Epithelial cell of esophagus (primary cell): Measurements from ENCODE around the gene FGD6.
"Not testable (repeated sequence)": the region's sequence is repeated elsewhere in the genome, so short reads cannot be mapped to it uniquely, and the experiment has no call there.

Experiments used
- DNase-seq: peaks from one replicate; pipeline ENCODE4 v3.0.0; 2010; ENCODE audit warnings: low read depth
- H3K4me3 ChIP-seq: 2 replicates; pipeline ENCODE4 v1.5.1; 2011; ENCODE audit warnings: mild to moderate bottlenecking, low read length, control low read depth
- TF ChIP-seq, protein P1 (sequence below): IDR thresholded peaks from 2 replicates; pipeline ENCODE4 v1.5.1; 2011; ENCODE audit warnings: low read depth, mild to moderate bottlenecking, low read length, control low read depth, inconsistent platforms; ENCODE audit not compliant: insufficient read depth; ENCODE audit errors: missing control alignments

The FGD6 gene

DNA sequence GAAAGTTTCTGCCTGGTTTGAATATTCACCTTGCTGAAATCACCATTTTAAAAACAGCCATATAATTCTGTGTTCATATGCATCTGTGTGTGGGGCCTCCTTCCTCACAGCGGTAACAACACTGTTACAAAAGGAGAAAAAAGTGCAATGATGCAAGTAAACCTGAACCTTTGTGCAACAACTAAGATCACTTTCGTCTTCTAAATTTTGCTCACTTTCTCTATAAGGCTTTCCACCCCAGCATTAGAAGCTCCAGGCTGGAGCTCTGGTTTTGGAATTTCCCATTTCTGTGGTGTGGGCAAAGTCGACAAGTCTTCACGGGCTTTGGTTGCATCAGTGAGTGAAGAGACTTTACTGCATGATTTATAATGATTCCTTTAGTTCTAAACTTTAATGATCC is 18.4 kb downstream of the FGD6 start:
- H3K4me3 ChIP-seq = no peak overlapping the region
- peak; percentile 77 for DNase-seq
- TF ChIP-seq, protein P1, sequence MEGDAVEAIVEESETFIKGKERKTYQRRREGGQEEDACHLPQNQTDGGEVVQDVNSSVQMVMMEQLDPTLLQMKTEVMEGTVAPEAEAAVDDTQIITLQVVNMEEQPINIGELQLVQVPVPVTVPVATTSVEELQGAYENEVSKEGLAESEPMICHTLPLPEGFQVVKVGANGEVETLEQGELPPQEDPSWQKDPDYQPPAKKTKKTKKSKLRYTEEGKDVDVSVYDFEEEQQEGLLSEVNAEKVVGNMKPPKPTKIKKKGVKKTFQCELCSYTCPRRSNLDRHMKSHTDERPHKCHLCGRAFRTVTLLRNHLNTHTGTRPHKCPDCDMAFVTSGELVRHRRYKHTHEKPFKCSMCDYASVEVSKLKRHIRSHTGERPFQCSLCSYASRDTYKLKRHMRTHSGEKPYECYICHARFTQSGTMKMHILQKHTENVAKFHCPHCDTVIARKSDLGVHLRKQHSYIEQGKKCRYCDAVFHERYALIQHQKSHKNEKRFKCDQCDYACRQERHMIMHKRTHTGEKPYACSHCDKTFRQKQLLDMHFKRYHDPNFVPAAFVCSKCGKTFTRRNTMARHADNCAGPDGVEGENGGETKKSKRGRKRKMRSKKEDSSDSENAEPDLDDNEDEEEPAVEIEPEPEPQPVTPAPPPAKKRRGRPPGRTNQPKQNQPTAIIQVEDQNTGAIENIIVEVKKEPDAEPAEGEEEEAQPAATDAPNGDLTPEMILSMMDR = no peak

DNA sequence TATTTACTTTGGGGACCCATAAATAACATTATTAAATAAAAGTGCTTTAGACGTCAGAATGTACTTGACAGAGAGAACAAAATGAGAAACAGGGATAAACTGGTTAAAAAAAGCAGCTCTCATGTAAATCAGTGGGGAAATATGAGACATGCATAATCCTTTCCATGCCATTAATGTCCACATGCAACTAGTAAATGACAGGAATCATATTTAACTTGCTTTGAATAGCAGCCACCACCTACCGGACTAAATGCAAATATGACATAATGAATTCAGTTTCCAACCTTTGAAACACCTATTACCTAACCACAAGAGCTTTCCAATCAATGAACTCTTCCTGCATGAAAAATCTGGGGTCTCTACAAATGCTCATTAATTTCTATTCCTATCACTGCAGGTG is 19.6 kb downstream of the FGD6 start:
- H3K4me3 ChIP-seq = no peak overlapping the region
- TF ChIP-seq, protein P1 = no peak
- no peak for DNase-seq

DNA sequence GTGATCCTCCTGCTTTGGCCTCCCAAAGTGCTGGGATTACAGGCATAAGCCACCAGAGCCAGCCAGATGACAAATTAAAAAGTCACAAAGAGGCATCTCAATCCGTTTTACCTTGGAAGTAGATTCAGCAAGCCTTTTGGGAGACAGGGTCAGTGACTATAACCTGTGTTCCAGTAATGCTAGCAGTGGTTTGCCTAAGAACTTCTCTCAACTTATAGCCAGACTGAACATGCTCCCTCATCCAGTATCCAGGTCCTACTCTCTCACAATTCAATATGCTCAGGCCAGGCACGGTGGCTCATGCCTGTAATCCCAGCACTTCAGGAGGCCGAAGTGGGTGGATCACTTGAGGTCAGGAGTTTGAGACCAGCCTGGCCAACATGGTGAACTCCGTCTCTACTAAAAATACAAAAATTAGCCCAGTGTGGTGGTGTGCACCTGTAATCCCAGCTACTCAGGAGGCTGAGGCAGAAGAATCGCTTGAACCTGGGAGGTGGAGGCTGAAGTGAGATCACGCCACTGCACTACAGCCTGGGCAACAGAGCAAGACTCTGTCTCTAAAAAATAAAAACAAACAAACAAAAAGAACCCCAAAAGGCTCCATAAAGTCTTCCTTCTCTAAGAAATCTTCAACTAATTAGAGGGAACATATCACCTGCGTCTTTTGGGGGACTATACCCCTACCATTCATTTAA is 20.2 kb downstream of the FGD6 start:
- not testable (repeated sequence) for DNase-seq, H3K4me3 ChIP-seq

DNA sequence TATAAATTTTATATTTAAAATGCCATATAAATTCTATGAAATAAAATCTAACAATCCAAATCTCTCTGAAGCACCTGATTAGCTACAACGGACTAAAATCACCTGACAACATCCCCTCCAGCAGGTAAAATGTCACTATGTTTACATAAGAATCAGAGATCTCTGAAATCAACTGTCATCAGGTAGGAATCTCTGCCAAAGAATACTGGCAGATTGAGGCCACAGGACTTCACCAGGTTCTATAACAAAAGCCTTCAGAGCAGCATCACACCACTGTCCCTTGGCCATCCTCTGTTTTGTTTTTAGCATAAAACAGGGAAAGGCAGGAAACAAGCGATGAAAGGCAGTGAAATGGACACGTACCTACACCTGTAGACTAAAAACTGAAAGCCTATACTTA is 22.1 kb downstream of the FGD6 start:
- H3K4me3 ChIP-seq = no peak overlapping the region
- TF ChIP-seq, protein P1 = no peak
- DNase-seq = no peak

DNA sequence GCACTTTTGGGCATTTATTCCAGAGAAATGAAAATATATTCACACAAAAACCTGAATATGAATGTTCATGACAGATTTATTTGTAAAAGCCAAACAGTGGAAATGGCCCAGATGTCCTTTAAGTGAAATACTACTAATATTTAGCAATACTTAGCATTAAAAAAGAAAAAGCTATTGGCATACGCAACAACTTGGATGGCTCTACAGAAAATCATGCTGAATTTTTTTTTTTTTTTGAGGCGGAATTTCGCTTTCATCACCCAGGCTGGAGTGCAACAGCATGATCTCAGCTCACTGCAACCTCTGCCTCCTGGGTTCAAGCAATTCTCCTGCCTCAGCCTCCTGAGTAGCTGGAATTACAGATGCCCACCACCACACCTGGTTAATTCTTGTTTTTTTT is 24.1 kb downstream of the FGD6 start:
- no peak for DNase-seq

DNA sequence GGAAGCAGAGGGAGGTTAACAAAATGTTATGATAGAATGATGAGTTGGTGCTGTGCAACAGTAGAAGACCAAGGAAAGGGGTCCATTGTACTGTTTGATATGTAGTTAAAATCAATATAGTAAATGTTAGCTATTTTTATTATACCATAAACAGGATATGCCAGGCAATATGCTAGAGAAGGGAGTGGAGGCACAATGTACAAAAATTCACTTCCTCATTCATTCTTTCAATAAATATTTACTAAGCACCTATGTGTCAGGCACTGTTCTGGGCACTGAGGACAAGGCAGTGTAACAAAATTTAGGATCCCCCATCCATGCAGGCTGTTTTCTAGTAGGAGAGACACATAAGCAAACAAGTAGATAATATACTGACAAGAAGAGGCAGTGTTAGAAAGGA is 25.0 kb downstream of the FGD6 start:
- no peak for DNase-seq
- TF ChIP-seq, protein P1 = no peak
- H3K4me3 ChIP-seq = no peak overlapping the region

More for the DNA sequence above, 24.1 kb downstream of the FGD6 start:
- H3K4me3 ChIP-seq = no peak overlapping the region
- TF ChIP-seq, protein P1 = no peak

DNA sequence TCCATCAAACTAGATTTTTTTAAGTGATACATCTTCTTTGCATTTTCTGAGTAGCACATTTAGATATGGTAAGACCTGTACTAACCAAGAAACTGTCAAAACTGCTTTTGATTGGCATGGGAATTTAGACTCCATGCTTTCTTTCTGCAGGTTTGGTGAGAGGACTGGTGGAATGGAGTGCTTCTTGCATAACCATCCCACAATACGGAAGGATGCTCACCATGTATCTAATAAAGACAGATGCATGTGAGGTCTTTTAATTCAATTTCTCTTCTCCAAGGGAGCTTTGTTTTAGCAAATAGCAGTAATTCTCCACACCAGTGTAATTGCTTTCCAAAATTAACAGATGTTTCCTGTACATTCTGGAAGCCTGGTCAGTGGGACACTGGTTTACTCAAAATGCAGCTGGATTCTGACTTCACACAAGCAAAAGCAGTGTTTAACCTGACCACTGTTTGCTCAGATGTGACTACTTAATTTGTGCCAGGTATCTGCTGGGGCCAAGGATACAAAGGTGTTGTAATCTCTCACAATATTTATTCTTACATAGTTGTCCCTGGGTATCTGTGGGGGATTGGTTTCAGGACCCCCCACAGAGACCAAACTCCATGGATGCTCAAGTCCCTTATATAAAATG is 26.1 kb downstream of the FGD6 start:
- no peak for DNase-seq
- TF ChIP-seq, protein P1 = no peak
- no peak overlapping the region for H3K4me3 ChIP-seq
